GM18505 (cell line): ENCODE measurements around the gene SND1.

Experiments used
- ATAC-seq: cut with Tn5 transposase; IDR thresholded peaks from one replicate; pipeline ENCODE4 v1.9.1; 2021; ENCODE audit not compliant: unreplicated experiment
- POLR2A ChIP-seq: IDR thresholded peaks from 4 replicates; pipeline ENCODE4 v1.6.1; 2011; ENCODE audit warnings: borderline replicate concordance; ENCODE audit not compliant: insufficient read depth, insufficient read length; ENCODE audit errors: extremely low read depth

The SND1 gene

DNA sequence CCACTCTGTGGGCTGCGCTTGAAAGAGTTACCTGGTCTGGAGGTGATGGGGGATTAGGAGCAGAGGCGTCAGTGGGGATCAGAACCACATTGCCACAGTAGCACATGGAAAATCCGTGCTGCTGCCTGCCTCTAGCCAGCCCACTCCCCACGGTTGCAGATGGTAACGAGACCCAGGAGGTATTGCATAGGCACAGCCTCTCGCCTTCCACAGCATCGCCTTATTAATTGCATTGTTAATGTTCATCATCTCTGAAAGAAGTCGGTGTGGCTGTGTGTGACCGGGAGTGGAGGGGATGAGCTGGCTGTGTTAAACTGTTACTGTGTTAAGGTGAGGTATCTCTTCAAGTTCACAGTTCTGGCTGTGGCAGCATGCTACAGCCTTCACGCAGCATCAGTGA lies 414.4 kb downstream of the SND1 start:
- no peak for TF ChIP-seq POLR2A
- no peak for ATAC-seq

DNA sequence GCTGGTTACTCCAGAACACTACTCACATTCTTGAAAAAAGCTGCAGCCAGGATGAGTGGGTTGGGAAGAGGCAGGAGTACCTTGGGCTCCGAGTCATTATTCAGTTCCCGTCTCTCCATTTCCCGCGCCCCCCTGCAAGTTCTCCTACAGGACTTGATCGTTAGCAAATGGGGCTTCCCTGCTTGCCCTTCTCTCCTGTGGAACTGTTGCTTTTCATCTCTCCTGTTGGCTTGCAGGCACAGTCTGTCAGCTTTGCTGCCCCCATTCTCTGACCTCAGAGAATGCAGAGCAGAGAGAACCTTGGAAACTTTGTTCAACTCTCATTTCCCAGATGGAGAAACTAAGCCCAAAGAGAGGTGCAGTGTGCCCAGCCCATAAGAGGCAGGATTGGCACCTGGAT lies 414.9 kb downstream of the SND1 start:
- no peak for TF ChIP-seq POLR2A
- ATAC-seq = no peak

DNA sequence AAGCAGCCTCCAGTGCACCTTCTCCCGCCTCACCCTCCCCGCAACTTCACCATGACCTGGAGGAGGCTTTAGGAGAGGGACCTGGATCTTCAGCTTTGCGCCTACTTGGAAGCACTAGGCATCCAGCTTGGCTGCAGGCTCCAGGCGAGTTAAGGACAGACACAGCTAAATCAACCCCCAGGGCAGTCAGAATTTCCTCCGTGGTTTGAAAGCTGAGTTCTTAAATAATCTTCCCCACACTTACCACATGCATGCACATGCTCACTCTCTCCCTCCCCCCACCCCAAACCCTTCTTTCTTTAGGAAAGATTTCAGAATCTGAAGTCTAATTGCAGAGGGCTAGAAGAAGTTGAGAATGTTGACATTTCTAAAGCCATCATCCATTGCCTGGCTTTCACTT lies 416.0 kb downstream of the SND1 start:
- no peak for ATAC-seq
- TF ChIP-seq POLR2A = no peak

DNA sequence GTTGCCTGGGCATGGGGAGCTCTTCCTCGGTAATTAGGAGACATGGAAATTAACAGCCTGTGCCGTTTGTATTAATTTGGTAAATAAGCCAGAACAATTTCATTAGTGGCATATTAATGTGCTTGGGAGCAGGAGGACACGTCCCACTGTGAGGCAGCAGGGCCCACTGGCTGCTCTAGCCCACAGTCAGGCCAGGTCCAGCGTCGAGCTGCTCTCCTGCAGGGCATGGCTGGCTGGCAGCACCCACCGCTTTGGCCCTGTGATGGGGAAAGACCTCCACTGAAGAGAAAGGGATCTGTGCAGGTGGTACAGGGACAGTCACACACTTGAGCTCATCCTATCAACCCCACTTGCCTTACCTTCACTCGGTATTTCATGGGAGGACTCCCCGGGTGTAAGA lies 416.8 kb downstream of the SND1 start:
- no peak for TF ChIP-seq POLR2A
- no peak for ATAC-seq

DNA sequence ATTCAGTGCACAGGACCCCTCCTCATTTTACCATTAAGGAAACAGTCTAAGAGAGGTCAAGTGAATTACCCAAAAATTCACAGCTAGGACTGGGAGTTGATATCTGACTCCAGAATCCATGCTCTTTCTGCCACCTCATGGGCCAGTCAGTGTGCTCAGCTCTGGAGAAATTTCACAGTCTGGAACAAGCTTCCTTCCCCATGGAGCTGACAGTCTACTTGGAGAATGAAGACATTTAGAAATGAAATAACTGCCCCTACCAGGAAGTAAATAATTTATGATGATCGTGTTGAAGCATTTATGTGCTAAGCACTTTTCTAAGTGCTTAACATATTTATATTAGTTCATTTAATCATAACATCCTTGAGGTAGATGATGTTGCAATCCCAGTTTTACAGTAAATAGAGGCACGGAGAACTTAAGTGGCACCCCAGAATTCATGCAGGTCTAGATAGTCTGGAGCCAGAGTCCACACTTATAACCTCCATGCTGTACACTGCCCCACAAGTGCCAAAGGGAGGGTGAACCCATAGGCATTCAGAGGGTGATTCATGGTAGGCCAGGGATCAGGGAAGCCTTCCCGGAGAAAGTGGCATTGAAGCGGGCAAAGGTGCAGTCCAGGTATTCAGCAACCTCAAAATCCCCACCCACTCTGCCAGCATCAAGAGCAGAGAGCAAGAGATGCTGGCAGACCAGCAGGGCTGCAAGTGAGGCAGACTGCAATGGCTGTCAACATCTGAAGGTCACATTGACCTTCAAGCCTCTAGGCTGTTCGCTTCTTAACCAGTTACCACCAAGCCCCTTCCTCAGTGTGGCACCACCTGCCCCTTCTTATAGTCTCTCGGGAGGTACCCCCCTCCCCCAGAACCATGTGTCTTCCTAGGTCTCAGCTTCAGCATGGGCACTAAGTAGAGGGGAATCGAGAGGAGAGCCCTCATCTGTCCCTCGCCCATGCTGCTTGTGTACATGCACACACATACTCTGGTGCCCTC lies 417.7 kb downstream of the SND1 start:
- no peak for ATAC-seq
- no peak for TF ChIP-seq POLR2A

DNA sequence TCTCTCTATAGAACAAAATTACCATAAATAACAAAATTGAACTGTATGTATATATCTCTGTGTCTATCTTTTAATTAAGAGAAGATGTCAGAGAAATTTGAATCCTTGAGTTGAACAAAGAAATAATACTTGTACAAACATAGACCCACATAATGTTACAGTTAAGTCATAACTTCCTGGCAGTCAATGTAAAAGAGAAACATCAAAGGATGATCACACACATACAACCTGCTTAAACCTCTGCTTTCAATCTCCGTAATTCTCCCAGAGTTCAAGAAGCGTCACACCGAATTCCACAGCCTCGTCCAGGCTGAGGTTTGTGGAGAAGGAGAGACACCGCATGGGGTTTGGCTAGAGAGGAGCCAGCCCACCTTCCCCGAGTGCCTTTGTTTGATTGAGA lies 419.4 kb downstream of the SND1 start:
- ATAC-seq = no peak
- no peak for TF ChIP-seq POLR2A

DNA sequence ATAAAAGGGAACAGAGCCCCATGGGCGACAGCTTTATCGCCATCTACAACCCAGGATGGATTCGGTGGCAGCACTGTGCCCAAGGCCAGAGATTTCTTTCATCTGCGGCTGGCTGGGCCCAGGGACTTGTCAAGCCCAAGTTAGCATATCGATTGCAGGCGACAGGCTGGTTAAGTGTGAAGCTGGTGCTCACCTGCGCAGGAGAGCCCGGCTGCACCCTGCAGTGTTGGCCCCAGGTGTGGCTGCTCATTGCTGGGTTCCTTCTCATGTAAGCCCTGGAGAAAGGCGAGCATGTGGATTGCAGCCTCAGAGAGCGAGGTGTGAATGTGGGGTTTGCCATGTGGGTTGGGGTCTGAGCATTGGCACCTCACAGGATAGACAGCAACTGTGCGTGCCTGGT lies 419.8 kb downstream of the SND1 start:
- no peak for TF ChIP-seq POLR2A
- no peak for ATAC-seq

DNA sequence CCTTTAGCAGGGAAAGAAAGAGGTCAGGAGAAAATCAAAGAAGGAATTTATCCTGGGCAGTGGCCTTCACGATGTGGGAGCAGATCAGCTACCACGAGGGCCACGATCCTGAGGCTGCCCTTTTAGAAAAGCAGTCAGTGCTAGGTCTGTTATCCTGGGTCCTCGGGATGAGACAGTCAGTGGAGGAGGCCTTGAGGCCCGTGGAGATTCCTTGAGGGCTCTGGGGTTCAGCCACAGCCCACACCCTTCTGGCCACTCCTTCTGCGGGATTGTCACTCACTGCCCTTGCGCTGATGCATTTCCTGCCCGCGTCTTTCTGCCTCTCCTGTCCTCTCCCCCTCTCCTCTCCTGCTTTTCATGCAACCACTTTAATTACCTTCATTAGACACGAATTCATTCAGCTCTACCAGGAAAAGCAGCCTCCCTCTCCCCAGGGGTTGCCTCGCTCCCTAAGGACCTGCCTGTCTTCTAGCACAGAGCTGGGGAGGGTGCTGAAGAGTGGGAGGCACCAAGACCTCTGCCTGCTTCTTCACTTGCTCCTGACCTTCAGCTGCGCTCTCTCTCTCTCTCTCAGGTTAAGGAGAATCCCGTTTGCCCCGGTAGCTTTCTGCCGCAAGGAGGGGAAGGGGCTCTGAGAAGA lies 421.8 kb downstream of the SND1 start:
- no peak for ATAC-seq
- no peak for TF ChIP-seq POLR2A

DNA sequence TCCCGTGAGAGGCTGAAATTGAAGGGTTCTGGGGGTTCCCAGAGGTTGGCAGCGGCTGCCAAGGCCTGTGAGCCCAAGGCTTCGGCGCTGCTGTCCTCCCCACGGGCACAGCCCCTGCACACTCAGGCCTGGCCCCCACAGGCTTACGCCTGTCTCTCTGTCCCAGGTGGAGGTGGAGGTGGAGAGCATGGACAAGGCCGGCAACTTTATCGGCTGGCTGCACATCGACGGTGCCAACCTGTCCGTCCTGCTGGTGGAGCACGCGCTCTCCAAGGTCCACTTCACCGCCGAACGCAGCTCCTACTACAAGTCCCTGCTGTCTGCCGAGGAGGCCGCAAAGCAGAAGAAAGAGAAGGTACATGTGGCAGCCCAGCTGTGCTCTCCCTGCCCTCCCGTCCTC lies 422.3 kb downstream of the SND1 start:
- TF ChIP-seq POLR2A = no peak
- no peak for ATAC-seq

DNA sequence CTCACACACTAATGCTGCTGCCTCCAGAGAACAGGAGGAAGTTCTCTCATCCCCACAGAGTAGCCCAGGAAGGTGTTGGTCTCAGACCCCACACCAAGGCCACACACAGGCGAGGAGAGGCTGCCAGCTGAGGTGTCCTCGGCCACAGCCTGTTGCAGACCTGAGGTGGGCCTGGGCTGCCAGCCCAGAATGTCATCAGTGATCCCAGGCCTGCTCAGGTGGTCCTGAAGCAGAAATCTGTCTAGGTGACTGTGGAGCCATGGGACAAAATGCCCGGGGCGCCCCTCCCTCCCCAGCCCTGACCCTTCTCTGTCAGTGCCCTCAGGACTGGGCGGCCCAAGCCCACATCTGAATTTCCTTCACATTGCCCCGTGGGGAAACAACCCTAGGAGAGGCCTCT lies 422.7 kb downstream of the SND1 start:
- ATAC-seq = no peak
- no peak for TF ChIP-seq POLR2A

DNA sequence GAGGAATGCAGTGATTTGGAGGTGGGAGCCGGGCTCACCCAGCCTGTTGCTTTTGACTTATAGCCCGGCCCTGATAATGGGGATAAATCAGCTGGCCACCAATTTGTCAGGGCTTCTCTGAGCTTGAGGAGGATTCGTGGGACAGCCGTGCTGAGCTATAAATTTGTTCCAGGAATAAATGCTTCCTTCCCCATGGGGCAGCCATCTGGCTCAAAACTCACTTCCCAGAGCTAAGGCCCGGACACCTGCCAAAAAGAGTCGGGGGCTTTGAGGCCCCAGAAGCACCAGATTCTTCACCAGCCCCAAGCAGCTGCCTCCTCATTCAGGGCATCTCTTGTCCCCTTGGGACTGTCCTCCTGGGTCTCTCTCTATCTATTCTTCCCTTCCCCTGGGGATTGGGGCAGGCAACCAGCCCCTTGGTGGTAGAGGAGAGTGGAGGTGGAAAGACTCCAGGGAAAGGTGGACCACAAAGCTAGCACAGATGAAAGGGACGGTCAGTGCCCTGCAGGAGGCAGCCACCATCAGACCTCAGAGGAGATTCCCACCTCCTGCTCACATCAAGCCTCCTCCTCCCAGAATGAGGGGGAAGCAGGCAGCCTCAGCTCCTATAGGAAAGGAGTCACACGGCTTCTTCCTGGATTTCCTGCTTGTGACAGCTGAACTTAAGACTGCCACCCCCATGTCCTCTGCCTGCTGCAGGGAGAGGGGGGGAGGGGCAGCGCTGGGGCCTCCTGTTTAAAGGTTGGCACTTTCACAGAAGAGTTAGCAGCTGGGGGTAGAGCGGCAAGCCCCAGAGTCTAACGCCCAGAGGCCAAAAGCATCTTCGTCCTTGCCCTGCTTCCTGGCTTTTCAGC lies 423.5 kb downstream of the SND1 start:
- no peak for ATAC-seq
- no peak for TF ChIP-seq POLR2A

DNA sequence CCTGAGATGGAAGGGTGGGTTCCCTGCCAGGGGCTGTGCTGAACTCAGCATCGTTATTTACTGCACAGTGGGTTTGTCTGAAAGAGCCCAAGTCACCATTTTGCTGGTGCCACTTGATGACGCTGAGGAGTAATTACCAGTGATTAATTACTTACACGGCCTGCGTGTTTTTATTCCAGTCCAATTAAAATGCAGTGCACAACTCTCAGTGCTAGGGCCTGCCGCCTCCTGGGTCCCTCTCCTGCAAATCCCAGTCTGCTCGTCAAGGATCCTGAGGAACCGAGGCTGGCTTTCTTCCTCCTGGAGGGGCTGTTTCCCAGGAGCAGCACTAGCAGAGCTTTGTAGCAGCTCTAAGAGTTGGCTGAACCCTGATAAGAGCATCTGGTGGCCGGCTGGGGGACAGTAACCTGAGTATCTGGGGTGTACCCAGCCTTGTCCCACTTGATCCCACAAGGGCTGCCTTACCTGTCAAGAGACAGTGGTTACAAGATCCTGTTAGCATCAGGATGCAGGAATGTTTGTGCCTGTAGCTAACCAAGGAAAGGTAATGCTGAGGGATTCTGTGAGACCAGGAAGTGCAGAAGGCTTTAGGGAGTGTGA lies 424.3 kb downstream of the SND1 start:
- no peak for TF ChIP-seq POLR2A

DNA sequence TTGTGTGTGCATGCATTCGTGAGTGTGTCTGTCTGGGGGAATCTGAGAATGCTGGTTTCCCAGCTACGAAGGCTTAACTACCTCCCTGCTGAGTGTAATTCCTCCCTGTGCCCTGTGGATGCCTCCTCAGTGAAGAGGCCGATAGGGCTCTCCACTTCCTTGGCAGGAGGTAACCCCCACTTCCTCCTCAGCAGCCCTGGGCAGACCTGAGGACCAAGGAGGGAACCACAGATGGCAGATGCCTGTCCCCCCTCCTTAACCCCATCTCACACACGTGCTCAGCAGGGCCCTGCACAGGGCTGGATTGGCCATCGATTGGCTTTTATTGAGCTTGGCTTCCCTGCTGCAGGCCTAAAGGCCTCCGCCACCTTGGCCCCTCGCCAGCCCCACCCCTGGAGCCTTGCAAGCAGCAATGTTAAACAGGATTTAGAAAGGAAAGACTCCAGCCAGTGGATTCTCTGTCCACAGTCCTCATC lies 424.8 kb downstream of the SND1 start:
- no peak for TF ChIP-seq POLR2A

More for the DNA sequence above, 424.3 kb downstream of the SND1 start:
- ATAC-seq = no peak

More for the DNA sequence above, 424.8 kb downstream of the SND1 start:
- no peak for ATAC-seq
